Fibroblast of skin of back (primary cell): ENCODE results near the gene CLDN20.

Source experiments
- DNase-seq: peaks from one replicate; pipeline ENCODE4 v3.0.0-alpha.2; 2013

Gene CLDN20

DNA sequence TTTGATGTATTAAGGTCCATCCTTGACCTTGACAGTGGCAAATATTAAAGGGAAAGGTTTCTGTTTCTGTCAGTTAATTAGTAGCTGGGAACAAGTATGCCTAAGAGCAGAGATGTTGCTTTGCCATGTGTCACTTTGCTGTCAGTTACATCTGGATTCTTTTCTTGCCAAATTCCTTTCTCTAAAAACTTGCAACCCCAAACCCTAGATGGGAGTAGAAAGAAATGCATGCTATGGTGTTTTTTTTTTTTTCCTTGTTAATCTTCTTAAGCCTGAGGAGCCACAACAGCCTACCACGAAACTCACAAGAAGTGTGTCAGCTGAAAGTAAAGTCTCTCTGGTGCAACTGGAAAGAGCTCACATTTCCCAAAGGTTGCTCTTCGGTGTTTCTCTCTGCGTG, 18.0 kb upstream of the CLDN20 start:
- DNase-seq: peak; percentile 78

DNA sequence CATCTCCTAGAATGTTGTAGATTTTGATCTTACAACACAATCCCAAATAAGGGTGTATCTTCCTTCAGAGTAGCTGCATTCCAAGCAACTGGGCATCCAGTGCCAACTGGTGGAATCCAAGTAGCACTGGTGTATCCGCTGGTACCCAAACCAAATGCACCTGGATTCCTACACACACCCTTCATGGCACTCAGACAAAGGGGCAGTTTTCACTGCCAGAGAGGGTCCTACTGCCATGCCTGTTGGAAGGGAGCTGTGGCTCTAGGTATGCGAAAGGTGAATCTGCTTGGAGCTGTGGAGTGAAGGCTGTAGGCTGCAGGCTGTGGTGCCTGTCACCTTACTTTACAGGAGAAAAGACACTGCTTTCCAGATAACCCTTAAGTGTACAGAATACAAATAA, 17.0 kb upstream of the CLDN20 start:
- DNase-seq: no peak

DNA sequence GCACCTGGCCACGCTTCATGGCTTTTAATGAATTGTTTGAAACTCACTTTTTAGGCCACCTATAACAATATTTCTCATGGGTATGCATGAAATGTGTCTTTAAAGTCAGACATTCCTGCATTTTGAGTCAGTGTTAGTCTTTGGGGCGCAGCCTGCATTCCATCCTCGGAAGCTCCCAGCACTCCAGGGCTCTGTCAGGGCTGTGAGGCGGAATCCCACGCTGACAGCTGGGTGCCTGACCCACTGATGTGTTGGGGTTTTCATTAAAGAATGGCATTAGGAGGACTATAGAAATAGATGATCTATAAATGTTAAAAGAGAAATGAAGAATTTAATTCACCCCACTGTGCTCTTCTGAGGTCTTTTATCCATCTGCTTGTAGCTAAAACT, 16.2 kb upstream of the CLDN20 start:
- DNase-seq: peak; percentile 96

DNA sequence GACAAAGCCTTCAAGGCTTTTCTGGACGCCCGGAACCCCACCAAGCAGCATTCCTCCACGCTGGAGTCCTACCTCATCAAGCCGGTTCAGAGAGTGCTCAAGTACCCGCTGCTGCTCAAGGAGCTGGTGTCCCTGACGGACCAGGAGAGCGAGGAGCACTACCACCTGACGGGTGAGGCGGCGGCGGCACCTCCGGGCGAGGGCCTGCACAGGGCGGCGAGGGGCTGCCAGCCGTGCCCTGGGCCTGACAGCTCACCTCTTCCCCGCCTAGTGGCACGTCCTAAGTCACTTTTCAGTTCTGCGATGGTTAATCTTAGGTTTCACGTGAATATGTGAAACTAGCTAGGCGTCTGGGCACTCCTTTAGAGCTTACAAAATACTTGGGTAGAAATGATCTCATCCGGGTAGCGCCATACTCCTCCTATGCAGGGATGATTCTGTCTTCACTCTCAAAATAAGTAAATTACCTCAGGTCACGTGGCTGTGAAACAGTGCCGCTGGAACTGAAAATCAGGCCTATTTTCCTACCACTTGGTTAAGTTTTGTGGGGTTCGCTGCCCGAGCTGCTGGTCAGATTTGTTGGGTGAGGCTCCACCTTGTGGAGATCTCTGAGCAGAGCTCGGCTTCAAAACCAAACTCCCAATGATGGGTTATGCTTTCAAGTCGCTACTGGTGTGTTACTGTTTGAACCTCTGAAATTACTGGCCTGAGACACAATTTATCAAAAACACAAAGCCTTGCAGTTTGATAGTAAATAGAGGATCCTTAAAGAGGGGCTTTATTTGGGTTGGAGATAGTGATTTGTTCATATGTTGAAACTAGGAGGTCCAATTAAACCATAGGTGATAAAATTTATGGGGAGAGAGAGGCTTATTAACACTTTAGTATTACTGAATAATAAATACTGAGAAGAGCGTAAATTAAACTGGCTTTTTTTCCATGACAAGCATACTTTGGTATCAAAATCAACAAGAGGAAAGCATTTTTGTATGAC, 15.5 kb upstream of the CLDN20 start:
- DNase-seq: peak; percentile 82

DNA sequence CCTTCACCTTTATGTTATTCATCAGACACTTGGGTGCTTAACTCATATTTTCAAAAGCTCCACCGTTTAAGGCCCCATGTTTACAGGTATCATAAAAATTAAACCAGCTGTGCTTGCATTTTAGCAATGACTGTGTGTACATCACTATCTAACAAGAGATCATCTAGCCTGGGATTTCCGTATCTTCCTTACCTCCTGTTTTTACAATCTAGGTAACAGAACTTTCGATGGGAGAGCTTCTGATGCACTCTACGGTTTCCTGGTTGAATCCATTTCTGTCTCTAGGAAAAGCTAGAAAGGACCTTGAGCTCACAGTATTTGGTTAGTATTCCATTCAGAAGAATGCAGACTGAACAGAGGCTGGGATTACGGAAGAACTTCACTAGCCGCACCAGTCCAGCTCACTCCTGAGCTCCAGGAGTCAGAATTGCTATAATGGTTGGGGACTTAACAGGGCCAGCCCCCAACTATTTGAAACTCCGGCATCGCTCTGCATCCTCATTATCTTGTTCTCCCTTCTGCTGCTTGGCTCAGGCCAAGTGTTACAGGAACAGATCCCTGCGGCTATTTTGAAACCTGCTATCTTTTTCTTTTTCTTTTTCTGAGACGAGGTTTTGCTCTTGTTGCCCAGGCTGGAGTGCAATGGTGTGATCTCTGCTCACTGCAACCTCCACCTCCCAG, 13.0 kb upstream of the CLDN20 start:
- DNase-seq: no peak

DNA sequence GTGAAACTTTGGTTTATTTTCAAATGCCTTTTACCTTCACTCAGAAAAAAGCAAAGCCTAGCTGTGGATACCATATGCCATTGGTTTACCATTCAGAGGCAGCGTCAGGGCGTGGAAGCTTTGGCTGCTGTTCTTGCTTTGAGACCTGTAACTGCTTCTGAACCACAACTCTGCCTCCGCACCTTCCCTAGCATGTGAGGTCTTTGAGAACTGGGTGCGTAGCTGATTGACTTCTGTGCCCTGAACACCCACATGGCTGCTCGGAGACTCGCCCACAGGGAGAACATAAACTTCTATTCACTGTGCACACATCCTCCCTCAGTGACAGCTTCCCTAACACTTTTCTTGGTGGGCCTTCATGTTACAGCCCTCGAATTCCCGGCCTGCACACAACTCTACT, 11.2 kb upstream of the CLDN20 start:
- DNase-seq: no peak

DNA sequence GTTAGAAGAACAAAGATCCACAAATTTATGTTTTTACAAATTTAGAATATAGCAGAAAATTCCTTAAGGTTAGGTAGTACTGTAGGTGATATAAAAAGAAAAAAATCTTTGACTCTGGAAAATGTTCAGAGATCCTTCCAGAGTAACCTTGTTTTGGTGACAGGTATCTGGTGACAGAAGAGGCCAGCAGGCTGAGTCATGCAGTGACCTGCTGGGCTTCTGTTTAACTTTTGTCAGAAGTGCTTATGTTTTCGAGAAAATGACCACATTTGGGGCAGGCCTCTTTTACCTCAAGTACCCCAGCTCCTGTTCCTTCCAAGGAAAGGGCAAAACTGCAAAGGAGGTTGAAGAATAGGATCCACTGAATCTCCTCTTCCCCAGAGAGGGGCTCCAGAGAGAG, 10.5 kb upstream of the CLDN20 start:
- DNase-seq: no peak

DNA sequence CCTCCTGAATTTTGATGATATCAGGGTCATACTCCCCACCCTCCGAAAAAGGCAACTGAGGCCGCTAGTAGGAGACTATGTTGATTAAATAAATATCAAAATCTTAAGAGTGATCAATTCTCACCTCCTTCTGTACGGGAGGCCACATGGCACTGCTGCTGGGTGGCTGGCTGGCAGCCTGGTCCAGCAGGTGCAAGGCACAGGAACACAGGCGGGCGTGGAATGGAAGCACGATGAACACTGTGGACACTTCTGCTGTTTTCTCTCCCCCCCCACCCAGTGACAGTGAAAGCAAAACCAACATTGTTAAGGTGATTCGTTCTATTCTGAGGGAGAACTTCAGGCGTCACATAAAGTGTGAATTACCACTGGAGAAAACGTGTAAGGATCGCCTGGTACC, 9.7 kb upstream of the CLDN20 start:
- DNase-seq: no peak

DNA sequence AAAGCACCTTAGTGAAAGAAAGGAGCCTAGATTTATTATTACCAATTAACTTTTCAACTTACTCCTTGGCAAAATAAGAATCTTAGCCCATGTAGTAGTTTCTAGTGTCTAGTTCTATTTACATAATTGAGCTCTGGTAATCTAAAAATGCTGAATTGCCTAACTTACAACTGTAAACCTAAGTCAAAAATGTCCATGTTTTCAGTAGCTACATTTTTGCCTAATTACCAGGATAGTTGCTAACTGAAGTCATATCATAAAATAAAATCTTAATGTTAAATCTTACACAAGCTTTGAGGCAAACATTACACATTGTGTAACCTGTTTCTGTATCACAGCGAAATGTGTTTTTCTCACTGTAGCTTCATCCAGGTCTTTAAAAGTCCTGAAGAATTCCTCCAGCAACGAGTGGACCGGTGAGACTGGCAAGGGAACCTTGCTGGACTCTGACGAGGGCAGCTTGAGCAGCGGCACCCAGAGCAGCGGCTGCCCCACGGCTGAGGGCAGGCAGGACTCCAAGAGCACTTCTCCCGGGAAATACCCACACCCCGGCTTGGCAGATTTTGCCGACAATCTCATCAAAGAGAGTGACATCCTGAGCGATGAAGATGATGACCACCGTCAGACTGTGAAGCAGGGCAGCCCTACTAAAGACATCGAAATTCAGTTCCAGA, 7.6 kb upstream of the CLDN20 start:
- DNase-seq: no peak

DNA sequence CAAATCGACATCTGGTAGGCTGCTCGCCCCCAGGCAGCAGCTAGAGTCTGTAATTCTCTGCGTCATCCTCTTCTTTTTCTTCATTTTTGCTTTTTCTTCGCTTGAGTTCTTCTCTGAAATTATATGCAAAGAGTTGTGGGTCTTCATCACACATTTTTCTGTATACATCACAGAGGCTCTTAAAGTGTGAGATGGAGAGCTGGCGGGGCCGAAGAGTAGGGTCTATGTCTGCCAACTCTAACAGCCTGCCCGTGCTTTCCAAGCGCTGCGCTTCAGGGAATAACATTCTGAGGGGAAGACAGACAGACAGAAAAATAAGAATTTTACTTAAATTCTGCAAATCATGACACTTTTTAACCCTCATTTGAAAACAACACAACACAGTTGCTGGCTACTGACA, 6.0 kb upstream of the CLDN20 start:
- no peak for DNase-seq

DNA sequence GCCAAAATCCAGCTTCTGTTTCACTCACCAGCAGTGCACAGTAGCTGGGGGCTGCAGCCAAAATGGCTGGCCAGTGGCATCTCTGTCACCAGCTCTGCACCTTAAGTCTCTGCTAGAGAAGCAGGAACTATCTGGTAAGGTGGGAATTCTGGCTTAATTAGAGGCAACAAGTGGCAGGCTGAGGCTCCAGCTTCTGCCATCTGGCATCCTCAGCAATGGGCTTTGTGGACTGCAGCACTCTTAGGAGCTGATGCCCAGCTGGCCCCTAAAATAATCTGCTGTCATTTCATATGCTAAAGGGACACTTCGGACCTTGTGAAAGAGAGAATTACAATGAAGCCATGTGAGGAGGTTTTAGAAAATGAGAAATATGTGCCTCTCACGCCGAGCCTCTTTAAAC, 4.6 kb upstream of the CLDN20 start:
- DNase-seq: no peak

DNA sequence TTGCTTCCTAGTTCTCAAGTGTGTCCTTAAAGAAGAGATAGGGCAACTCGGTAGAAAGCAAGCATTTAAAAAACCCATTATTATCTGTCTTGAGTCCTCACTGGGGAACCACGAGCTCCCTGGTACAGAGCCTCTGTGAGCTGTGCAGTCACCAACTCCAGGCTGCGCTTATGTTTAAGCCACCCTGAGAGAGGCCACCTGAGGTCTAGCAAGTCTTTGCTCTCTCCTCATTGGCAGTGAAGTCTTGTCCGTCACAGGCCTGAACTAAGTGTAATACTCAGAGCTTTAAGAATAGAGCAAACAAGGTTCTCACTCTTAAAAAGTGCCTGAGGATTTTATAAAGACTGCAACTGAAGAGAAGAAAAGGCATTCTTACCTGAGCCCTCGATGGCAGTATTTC, 3.9 kb upstream of the CLDN20 start:
- DNase-seq: no peak

DNA sequence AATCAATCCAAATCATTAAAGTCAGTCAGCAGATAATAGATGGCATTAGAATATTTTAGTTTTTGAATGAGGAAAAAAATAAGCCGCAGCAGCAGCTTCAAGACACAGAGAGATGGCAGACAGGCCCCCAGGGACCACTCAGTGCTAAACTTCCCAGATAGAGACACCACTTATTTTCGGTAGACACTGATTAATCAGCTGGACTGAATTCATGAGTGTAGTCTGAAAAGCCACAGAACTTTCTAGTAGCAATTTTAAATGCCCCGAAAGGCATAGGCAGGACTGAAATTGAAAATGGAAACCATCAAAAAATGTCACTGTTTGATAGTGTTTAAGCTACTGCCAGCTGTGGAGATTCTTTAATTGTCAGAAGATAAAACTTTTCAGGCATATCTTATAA, 3.1 kb upstream of the CLDN20 start:
- DNase-seq: no peak

DNA sequence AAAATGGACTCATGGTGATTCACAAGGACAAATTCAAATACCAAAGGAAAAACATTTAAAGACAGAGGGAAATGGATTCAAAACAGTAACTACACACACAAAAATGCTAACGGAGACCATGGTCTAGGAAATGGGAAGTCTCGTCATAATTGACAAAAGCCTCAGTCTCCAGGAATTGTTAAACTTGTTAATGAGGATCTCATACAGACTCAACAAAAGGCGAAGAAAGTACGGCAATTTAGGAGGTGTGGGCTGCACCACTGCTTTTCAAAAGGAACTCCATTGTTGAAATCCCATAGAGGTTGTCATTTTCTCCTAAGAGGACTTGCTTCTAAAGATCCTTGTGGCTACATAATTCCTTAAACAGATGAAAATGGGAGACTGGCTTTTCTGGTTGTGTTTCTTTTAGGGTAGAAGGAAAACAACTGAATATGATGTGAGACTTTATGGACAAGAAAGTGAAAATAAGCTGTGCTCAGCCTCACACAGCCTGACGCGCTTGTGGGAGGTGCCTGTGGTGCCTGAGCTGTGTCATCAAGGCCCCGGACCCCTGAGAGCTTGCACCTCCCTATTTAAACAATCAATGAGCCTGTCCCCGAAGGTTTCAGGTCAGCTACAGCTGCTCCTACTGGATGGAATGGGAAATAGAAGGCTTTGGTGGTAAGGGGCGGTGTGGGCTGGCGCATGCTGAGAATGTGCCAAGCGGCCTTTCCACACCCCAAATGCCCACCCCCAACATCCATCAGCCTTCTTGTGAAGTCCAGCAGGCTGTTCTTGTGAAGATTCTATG, 2.5 kb upstream of the CLDN20 start:
- no peak for DNase-seq

DNA sequence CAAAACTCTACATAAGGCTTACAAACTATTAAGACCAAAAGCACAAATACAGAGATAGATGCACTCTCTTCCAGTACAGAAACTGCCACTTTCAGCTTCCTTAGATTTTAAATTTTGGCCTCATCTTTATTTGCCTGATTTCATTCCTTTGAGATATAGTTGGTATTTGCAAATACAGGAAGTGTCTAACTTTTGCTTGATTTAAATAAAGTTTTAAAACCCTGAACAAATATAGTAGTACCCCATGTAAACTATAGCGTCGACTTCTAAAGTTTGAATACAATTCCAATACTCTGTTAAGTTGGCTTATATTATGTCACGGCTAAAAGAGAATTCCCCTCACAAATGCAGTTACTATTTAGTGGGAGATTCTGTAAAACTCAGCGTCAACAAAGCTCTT, 1.2 kb upstream of the CLDN20 start:
- no peak for DNase-seq

DNA sequence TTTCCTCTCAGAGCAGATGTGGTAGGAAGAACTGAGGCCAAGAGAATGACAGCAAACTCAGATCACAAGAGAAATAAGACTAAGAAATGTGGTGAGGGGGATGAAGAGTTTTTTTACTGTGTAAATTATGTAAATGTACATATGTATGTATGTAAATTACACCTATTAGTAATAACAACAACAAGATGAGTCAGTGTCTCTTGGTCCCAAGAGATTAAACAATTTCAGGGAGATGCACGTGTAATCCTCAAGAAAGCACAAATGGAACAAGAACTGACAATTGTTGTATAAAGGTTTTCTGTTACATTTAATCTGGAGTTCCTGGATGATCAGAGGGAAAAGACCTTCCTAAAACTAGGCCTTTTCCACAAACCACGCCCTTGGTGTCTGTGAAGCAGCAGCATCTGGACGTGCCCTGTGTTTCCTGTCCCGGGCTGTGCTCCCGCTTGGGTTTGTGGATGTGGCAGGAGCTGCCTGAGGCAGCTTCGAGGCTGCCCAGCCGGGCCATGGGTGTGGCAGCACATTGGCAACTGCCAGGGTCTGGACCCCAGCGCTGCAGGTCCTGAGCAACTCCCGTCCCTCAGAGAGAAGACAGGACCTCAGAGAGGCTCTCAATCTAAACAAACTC, 994 bp downstream of the CLDN20 start:
- DNase-seq: peak; percentile 59

DNA sequence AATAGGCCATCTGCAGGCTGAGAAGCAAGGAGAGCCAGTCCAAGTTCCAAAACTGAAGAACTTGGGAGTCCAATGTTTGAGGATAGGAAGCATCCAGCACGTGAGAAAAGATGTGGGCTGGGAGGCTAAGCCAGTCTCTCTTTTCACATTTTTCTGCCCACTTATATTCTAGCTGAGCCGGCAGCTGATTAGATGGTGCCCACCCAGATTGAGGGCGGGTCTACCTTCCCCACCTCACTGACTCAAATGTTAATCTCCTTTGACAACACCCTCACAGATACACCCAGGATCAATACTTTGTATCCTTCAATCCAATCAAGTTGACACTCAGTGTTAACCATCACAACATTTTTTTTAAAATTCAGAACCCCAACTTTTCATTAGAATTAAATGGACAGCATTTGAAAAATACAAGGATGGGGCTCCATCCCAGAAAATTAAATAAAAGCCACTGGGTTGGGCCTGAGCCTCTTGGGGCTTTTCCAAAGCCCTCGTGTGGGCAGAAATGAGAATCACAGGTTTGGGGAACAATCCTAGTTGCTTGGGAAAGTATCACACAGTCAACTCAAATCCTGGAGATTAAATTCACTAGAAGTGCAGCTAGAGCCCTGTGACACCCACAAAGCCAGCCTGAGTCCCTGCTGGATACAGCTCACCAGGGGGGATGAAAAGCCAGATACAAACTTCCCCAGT, 2.2 kb downstream of the CLDN20 start:
- no peak for DNase-seq

DNA sequence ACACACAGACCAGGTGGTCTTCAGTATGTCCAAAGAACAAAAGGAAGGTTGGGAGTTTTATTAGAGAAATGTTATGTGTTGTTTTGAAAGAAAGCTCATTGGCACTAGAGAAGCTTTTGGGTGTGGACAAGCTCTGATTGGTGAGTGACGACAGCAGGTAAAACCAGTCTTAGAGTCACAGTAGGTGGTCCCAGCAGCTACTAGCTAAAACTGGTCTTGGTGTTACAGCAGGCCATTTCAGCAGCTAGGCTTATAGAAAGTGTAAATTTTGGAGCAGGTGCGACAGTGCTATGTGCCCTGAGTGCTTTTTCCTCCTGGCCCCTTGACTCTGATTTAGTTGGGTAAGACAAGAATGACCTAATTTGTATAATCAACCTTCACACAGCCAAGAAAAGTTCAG, 3.6 kb downstream of the CLDN20 start:
- DNase-seq: no peak

DNA sequence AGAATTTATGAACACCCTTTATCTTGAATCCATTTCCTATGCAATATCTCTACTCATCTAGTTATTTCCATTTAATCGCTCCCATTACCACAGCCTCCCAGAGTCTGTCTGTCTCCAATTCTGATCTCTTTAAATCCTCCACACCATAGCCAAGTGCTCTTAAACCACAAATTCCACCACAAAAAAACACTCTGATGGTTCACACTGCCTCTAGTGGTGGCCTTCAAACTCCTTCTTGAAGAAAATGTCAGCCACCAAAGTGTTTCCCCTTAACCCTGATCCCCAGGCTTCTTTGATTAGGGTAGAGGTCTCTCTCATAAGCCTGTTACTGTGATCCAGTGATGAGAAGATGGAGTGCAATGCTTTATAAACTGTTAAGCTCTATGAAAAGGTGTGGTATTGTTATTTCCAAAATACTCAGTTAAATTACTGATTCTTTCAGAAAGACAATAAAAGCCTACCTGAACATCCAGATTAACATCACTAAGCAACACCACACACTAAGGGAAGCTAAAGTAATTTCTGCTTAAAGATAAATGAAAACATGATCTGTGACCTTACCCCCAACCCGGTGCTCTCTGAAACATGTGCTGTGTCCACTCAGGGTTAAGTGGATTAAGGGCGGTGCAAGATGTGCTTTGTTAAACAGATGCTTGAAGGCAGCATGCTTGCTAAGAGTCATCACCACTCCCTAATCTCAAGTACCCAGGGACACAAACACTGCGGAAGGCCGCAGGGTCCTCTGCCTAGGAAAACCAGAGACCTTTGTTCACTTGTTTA, 4.5 kb downstream of the CLDN20 start:
- peak; percentile 49 for DNase-seq

DNA sequence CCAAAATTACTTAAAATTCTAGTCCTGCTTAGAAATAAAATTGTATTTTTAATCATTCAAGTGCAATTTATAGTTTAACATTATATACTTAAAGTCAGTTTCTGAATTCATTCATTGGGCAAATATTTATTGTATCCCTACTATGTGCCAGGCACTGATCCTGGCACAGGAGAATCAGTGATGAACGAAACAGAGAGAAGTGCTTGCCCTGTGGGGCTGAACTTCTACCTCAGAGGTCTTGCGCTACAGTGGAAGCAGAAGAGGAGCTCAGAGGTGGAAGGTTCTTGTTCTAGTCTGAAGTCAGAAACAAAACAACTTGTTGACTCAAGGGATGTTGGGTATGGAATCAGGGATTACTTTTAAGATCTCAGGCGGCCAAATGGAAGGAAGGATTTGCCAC, 6.0 kb downstream of the CLDN20 start:
- DNase-seq: no peak
